OCI-LY3 (cell line): ENCODE data around the gene KLHL6.

Experiments
- H2AFZ ChIP-seq: fragments of 200-600, 300-600 bp; shearing (Covaris generic); 2 replicates; pipeline ENCODE4 v1.6.0; 2014; ENCODE audit warnings: antibody characterized with exemption, low read depth, low read length
- H3K27ac ChIP-seq: fragments of 200-600, 300-600 bp; sonication (generic); 2 replicates; pipeline ENCODE4 v1.5.1; 2014; ENCODE audit warnings: mild to moderate bottlenecking, low read length, moderate library complexity, mixed read lengths
- H3K27me3 ChIP-seq: fragments of 200-600, 300-600 bp; sonication (generic); 2 replicates; pipeline ENCODE4 v1.6.1; 2014; ENCODE audit warnings: low read depth, low read length, mixed read lengths
- H3K36me3 ChIP-seq: fragments of 200-600, 300-600 bp; sonication (generic); replicated peaks from 2 replicates; pipeline ENCODE3; 2014; ENCODE audit warnings: low read depth, low read length, mixed read lengths
- H3K4me1 ChIP-seq: fragments of 300-600, 200-600 bp; sonication (generic); 2 replicates; pipeline ENCODE4 v1.6.1; 2014; ENCODE audit warnings: low read length, mixed read lengths
- H3K4me2 ChIP-seq: fragments of 200-600, 300-600 bp; sonication (generic); 2 replicates; pipeline ENCODE4 v1.6.1; 2014; ENCODE audit warnings: low read length, mixed read lengths
- H3K4me3 ChIP-seq: fragments of 300-600, 200-600 bp; sonication (generic); 2 replicates; pipeline ENCODE4 v1.5.1; 2014; ENCODE audit warnings: antibody characterized with exemption, mild to moderate bottlenecking, low read length, moderate library complexity
- H3K79me2 ChIP-seq: fragments of 300-600, 200-600 bp; shearing (Covaris generic); 2 replicates; pipeline ENCODE4 v1.6.1; 2014; ENCODE audit warnings: mild to moderate bottlenecking, low read length, mixed read lengths
- H3K9ac ChIP-seq: fragments of 300-600, 200-600 bp; shearing (Covaris generic); 2 replicates; pipeline ENCODE4 v1.6.0; 2014; ENCODE audit warnings: mild to moderate bottlenecking, low read length, moderate library complexity
- H3K9me3 ChIP-seq: fragments of 200-600, 300-600 bp; shearing (Covaris generic); 2 replicates; pipeline ENCODE4 v1.6.1; 2014; ENCODE audit warnings: low read length, mixed read lengths; ENCODE audit not compliant: insufficient read depth
- H4K20me1 ChIP-seq: fragments of 200-600, 300-600 bp; sonication (generic); 2 replicates; pipeline ENCODE4 v1.6.1; 2016; ENCODE audit warnings: low read length, mixed read lengths; ENCODE audit not compliant: insufficient read depth
- EZH2phosphoT487 ChIP-seq: fragments of 200-600 bp; shearing (Covaris generic); IDR thresholded peaks from 2 replicates; pipeline ENCODE4 v1.6.1; 2018; ENCODE audit warnings: antibody characterized with exemption, mixed run types, low read depth
- TF ChIP-seq, protein P1 (sequence below): fragments of 200-600, 300-600 bp; sonication (generic); IDR thresholded peaks from 2 replicates; pipeline ENCODE4 v1.5.1; 2014; ENCODE audit warnings: antibody characterized with exemption, low read length, low read depth

Gene KLHL6

DNA sequence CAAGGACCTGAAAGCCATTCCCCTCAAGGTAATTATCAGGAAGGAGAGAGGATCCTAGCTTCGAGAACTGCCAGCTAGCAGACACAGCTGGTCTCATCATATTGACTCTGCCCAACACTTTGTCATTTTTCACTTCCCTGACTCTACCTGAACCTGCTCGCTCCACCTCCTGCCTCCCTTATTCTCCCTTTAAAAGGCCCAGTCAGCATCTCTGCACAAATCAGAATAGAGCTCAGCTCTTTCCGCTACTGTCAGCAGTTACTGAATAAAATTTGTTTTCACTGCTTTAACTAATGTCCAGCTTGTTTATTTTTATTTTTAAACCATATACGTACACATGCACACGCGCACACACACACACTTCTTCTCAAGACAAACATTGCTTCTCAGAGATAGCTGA is 69.9 kb downstream of the KLHL6 start:
- Histone ChIP-seq H3K27ac (no peak overlapping the region), H3K36me3 (peaks cover 32% of the 10 kb centered on the region), H2AFZ (no peak overlapping the region), H3K27me3 (no peaks in the 10 kb centered on the region), H3K79me2 (no peaks in the 10 kb centered on the region), H3K4me2 (no peak overlapping the region), H3K9me3 (no peaks in the 10 kb centered on the region), H3K9ac (no peak overlapping the region), H4K20me1 (peaks cover 13% of the 10 kb centered on the region; the same call in 1 of the 2 replicates), H3K4me3 (no peak overlapping the region), H3K4me1 (no peaks in the 10 kb centered on the region)
- no peak for TF ChIP-seq EZH2phosphoT487
- TF ChIP-seq, protein P1, sequence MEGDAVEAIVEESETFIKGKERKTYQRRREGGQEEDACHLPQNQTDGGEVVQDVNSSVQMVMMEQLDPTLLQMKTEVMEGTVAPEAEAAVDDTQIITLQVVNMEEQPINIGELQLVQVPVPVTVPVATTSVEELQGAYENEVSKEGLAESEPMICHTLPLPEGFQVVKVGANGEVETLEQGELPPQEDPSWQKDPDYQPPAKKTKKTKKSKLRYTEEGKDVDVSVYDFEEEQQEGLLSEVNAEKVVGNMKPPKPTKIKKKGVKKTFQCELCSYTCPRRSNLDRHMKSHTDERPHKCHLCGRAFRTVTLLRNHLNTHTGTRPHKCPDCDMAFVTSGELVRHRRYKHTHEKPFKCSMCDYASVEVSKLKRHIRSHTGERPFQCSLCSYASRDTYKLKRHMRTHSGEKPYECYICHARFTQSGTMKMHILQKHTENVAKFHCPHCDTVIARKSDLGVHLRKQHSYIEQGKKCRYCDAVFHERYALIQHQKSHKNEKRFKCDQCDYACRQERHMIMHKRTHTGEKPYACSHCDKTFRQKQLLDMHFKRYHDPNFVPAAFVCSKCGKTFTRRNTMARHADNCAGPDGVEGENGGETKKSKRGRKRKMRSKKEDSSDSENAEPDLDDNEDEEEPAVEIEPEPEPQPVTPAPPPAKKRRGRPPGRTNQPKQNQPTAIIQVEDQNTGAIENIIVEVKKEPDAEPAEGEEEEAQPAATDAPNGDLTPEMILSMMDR, result no peak

DNA sequence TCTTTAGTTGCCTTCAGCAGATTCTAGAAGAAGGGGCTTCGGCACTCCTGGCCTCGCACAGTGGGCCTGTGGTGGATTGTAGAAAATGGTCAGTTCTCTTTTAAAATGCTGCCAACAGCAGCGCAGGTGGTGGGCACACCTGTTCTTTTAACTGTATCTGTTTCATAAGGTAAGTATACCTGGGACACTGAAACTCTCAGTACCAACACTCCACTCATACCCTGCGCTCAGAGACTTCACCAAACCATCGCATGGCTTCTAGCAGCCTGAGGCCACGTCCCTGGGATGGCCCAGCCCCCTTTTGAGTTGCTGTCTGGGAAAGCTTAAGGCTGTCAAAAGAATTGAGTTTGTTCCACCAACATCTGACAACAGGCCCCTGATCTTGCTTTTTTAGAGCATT is 70.4 kb downstream of the KLHL6 start:
- Histone ChIP-seq H3K27ac (no peak overlapping the region), H3K4me3 (no peak overlapping the region), H3K27me3 (no peaks in the 10 kb centered on the region), H3K9me3 (no peaks in the 10 kb centered on the region), H3K36me3 (peaks cover 31% of the 10 kb centered on the region), H3K4me2 (no peak overlapping the region), H2AFZ (no peak overlapping the region), H3K4me1 (no peaks in the 10 kb centered on the region), H4K20me1 (peaks cover 13% of the 10 kb centered on the region; the same call in 1 of the 2 replicates), H3K79me2 (no peaks in the 10 kb centered on the region), H3K9ac (no peak overlapping the region)
- no peak for TF ChIP-seq EZH2phosphoT487
- TF ChIP-seq, protein P1, result no peak

DNA sequence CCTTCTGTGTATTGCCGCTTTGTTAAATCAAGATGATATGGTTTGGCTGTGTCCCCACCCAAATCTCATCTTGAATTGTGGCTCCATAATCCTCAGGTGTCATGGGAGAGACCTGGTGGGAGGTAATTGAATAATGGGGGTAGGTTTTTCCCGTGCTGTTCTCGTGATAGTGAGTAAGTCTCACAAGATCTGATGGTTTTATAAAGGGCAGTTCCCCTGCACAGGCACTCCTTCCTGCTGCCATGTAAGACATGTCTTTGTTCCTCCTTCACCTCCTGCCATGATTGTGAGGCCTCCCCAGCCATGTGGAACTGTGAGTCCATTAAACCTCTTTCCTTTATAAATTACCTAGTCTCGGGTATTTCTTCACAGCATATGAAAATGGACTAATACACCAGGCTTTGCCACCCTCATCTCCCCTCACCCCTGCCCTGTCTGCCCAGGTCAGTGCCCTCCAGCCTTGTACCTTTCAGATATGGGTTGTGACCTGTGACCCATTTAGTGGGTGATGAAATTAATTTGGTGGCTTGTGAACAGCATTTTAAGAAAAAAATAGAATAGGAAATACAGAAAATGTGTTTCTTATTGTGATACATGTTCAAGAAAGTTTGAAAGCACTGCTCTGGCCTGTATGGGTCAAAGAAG is 71.0 kb downstream of the KLHL6 start:
- no peaks in the 10 kb centered on the region for H3K27me3 ChIP-seq
- no peaks in the 10 kb centered on the region for H3K4me1 ChIP-seq
- H4K20me1 ChIP-seq, result peaks cover 13% of the 10 kb centered on the region; the same call in 1 of the 2 replicates
- H3K79me2 ChIP-seq, result no peaks in the 10 kb centered on the region
- H3K9me3 ChIP-seq, result no peaks in the 10 kb centered on the region
- TF ChIP-seq EZH2phosphoT487, result no peak
- TF ChIP-seq, protein P1, result no peak
- H3K4me3 ChIP-seq, result no peak overlapping the region
- peaks cover 26% of the 10 kb centered on the region for H3K36me3 ChIP-seq
- no peak overlapping the region for H3K9ac ChIP-seq
- H2AFZ ChIP-seq, result no peak overlapping the region
- no peak overlapping the region for H3K27ac ChIP-seq
- no peak overlapping the region for H3K4me2 ChIP-seq

- no peak overlapping the region for H3K9ac ChIP-seq
- no peak overlapping the region for H3K4me2 ChIP-seq
- H3K4me1 ChIP-seq, result no peaks in the 10 kb centered on the region
- TF ChIP-seq, protein P1, result no peak
- no peak for TF ChIP-seq EZH2phosphoT487
- no peak overlapping the region for H3K27ac ChIP-seq
- H4K20me1 ChIP-seq, result peaks cover 1% of the 10 kb centered on the region; the same call in 1 of the 2 replicates
- no peaks in the 10 kb centered on the region for H3K27me3 ChIP-seq
- H3K9me3 ChIP-seq, result no peaks in the 10 kb centered on the region
- peaks cover 8% of the 10 kb centered on the region for H3K36me3 ChIP-seq
- no peak overlapping the region for H2AFZ ChIP-seq
- H3K79me2 ChIP-seq, result no peaks in the 10 kb centered on the region
- no peak overlapping the region for H3K4me3 ChIP-seq
Measured at GRCh38 chr3:183481582-183481981, 73.9 kb downstream of the KLHL6 start.
